Astrocyte of the spinal cord (primary cell): ENCODE measurements around the gene MBP.

Source experiments
- DNase-seq: peaks from one replicate; pipeline ENCODE4 v3.0.0; 2011; ENCODE audit warnings: low read depth, low spot score
- H3K4me3 ChIP-seq: 2 replicates; pipeline ENCODE4 v1.5.1; 2011; ENCODE audit warnings: low read depth, mild to moderate bottlenecking, low read length, moderate library complexity
- in situ Hi-C: cut with HindIII; loops from 2 replicates; pipeline ENCODE4 v1.10.0; 2017; ENCODE audit warnings: low sequenced_read_pairs
- TF ChIP-seq, protein P1 (sequence below): IDR thresholded peaks from 2 replicates; pipeline ENCODE4 v1.5.1; 2012; ENCODE audit warnings: low read depth, mild to moderate bottlenecking, low read length, inconsistent platforms

Gene MBP

GRCh38 chr18:77030201-77030600 lies 102.4 kb downstream of the MBP start:
- no peak for DNase-seq
- TF ChIP-seq, protein P1, sequence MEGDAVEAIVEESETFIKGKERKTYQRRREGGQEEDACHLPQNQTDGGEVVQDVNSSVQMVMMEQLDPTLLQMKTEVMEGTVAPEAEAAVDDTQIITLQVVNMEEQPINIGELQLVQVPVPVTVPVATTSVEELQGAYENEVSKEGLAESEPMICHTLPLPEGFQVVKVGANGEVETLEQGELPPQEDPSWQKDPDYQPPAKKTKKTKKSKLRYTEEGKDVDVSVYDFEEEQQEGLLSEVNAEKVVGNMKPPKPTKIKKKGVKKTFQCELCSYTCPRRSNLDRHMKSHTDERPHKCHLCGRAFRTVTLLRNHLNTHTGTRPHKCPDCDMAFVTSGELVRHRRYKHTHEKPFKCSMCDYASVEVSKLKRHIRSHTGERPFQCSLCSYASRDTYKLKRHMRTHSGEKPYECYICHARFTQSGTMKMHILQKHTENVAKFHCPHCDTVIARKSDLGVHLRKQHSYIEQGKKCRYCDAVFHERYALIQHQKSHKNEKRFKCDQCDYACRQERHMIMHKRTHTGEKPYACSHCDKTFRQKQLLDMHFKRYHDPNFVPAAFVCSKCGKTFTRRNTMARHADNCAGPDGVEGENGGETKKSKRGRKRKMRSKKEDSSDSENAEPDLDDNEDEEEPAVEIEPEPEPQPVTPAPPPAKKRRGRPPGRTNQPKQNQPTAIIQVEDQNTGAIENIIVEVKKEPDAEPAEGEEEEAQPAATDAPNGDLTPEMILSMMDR: no peak
- H3K4me3 ChIP-seq: no peak overlapping the region
- in situ Hi-C loops: no loop called here

GRCh38 chr18:77025831-77026363 lies 106.7 kb downstream of the MBP start:
- in situ Hi-C loops: no loop called here
- TF ChIP-seq, protein P1: no peak

GRCh38 chr18:77025123-77025522 lies 107.5 kb downstream of the MBP start:
- TF ChIP-seq, protein P1: no peak
- in situ Hi-C loops: no loop called here
- no peak overlapping the region for H3K4me3 ChIP-seq
- no peak for DNase-seq

More at GRCh38 chr18:77025831-77026363, 106.7 kb downstream of the MBP start:
- H3K4me3 ChIP-seq: no peak overlapping the region
- no peak for DNase-seq

- in situ Hi-C loops: no loop called here
- H3K4me3 ChIP-seq: no peak overlapping the region
- DNase-seq: no peak
- TF ChIP-seq, protein P1: no peak
Observed at GRCh38 chr18:77024476-77024875, 108.1 kb downstream of the MBP start.

DNA sequence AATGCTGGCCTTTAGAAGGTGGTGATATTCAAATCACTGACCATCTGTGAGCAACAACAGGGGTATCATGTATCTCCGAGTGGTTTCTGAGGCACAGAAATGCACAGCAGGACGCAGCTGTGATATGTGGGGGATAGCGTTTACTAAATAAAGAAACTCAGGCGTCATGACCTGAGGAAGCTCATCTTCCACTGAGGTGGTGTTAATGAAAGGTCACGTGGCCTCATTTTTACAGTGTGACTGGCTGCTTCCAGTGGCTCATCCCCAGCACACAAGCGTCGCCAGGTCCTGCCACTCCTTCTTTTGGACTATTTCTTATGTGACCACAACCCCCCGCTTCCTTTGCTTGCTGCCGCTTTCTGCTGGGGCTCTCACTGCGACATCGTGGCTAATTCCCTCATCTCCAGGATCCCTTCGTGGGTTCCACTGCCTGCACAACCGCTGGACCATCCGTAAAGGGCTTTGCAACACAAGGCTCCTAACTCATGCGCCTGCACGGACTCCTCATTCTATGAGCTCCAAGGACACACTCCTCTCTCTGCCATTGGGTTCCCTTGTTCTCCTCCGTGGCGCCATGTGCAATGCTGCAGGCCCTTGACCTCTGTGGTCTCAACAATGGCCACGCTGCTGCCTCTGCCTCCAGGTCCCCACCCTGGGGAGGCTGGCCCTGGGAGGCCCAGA lies 109.3 kb downstream of the MBP start:
- in situ Hi-C loops: no loop called here
- peak; percentile 24 for DNase-seq
- TF ChIP-seq, protein P1: no peak

GRCh38 chr18:77022556-77022955 lies 110.0 kb downstream of the MBP start:
- DNase-seq: no peak
- no peak overlapping the region for H3K4me3 ChIP-seq
- in situ Hi-C loops: no loop called here
- TF ChIP-seq, protein P1: no peak

More for the DNA sequence above, 109.3 kb downstream of the MBP start:
- no peak overlapping the region for H3K4me3 ChIP-seq
